Activated T-cell treated with anti-CD3 and anti-CD28 coated beads for 24 hours (primary cell): Measurements from ENCODE around the gene RITA1.
A peak's percentile ranks its signal among the peaks of the same experiment; 100 is the strongest.
"Not testable (repeated sequence)": the region's sequence is repeated elsewhere in the genome, so short reads cannot be mapped to it uniquely, and the experiment has no call there.

Source experiments
- DNase-seq: peaks from one replicate; pipeline ENCODE4 v3.0.0-alpha.2; 2020; ENCODE audit warnings: low read depth

RITA1 gene

DNA sequence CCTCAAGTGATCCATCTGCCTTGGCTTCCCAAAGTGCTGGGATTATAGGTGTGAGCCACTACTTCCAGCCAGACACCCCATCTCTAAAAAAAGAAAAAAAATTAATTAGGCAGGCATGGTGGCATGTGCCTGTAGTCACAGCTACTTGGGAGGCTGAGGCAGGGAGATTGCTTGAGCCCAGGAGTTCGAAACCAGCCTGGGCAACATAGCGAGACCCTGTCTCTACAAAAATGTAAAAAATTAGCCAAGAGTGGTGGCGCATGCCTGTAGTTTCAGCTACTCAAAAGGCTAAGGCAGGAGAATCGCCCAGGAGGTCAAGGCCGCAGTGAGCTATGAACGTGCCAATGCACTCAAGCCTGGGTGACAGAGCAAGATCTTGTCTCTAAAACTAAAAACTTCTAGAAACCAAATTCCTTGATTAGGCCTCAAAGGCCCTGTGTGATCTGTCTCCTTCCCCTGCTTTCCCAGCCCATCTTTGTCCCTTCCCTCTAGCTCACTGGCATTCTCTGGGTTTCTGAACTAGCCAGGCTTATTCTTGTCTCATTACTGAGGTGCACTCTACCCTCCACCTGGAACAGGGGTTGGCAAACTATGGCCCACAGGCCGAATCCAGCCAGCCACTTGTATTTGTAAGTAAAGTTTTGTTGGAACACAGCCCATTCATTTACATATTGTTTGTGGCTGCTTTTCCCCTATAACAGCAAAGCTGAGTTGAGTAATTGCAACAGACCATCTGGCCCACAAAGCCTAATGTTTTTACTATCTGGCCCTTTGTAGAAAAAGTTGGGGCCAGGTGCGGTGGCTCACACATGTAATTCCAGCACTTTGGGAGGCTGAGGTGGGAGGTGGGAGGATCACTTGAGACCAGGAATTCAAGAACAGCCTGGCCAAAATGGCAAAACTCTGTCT is 18.6 kb downstream of the RITA1 start:
- DNase-seq = no peak

GRCh38 chr12:113204804-113205203 is 19.3 kb downstream of the RITA1 start:
- no peak for DNase-seq

GRCh38 chr12:113206802-113207201 is 21.3 kb downstream of the RITA1 start:
- not testable (repeated sequence) for DNase-seq

DNA sequence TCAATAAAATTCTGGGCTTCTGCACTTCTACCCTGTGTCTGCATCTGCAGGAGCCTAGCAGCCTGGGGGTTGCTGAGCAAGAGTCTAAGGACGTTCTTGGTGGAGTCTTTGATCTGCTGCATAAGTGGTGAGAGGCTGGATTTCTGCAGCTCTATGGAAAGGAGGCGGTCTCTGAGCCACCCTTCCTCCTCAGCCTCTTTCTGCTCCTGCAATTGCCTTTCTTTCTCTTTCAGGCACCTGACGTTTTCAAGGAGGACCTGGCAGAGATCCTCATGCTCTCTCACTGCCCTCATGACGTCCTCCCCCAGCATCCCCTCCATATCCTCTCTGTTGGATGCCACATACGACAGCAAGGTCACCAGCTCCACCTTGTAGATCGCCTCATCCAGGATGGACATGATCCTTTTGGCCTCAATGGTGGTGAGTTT is 22.1 kb downstream of the RITA1 start:
- no peak for DNase-seq

- peak; percentile 41 for DNase-seq
Measured at GRCh38 chr12:113208041-113208934, 22.8 kb downstream of the RITA1 start.

DNA sequence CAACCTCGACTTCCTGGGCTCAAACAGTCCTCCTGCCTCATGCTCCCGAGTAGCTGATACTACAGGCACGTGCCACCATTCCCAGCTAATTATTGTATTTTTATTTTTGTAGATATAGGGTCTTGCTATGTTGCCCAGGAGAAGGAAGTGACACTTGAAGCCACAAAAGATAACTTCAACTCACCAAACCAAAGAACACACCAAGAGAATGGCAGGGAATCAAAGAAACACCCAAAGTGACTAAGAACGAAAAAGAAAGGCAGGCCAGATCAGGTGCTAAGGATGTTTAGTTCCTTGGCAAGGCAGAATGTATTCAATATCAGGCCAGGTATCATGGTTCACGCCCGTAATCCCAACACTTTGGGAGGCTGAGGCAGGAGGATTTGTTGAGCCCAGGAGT is 25.6 kb downstream of the RITA1 start:
- no peak for DNase-seq

- no peak for DNase-seq
Measured at GRCh38 chr12:113214895-113215400, 29.4 kb downstream of the RITA1 start.

GRCh38 chr12:113216027-113216426 is 30.5 kb downstream of the RITA1 start:
- no peak for DNase-seq

DNA sequence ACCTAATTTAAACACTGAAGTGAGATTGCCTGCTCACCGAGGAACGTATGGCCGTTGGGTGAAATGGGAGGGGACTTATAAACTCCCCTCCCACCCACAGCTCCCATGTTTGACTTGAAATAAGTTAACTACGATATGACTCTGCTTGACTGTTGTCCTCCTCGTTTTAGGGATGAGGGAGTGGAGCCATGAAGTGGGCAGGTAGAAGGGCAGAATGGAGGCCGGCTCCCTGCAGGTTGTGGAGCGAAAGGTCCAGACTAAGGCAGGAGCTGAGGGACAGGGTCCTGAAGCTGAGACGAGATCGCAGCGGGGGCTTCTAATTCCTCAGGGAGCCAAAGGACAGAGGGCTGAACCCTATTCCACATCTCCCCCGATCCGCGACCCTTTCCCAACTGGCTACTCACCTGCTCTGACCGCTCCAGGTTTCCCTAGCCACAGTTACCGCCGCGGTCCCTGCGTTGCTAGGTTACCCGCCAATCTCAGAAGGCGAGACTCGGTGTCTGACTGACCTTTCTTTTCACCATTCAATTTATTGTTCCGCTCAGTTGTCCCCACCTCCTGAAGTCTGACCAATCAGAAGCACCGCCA is 35.2 kb downstream of the RITA1 start:
- no peak for DNase-seq

DNA sequence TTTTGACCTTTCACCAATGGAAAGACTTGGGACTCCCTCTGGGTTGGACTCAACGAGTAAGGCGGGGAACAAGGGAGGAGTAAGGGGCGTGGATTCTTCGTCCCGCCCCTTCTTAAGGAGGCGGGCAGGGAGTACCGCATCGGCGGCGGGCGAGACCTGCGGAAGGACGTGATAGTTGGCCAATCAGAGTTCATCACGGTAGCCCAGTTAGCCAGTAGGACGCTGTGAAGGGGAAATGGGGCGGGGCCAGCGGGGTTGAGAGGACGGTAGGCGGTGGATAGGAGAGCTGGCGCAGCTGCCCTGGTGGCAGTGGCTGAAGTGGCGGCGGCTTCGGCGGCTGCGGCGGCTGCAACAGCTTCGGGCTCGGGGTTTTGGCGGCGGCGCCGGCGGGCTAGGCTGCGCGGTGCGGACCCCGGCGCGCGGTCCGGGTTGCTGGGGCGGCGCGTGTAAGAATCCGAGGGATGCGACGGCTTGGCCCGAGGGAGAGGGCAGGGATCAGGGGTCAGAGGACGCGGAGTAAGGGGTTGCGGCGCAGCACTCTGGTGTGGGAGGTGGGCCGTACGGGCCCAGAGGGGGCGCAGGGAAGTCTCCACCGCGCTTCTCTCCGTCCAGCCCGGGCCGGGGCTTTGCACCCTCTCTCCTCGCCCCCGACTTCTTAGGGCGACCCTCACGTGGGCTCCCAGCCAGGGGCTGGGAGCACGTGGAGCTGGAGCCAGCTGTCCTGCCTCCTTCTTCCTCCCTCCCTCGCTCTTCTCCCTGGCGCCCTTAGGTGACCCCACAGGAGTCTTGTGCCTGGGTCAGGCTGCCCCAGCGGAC is 35.9 kb downstream of the RITA1 start, which contains the start of gene TPCN1:
Gene TPCN1 (plus strand): TSS at position 284 of the 816 bp plus-strand sequence. CDS start 5,389 bp downstream, outside the sequence.
- DNase-seq = peak; percentile 98

- DNase-seq = peak; percentile 16
Measured at GRCh38 chr12:113221997-113222729, 36.6 kb downstream of the RITA1 start.

DNA sequence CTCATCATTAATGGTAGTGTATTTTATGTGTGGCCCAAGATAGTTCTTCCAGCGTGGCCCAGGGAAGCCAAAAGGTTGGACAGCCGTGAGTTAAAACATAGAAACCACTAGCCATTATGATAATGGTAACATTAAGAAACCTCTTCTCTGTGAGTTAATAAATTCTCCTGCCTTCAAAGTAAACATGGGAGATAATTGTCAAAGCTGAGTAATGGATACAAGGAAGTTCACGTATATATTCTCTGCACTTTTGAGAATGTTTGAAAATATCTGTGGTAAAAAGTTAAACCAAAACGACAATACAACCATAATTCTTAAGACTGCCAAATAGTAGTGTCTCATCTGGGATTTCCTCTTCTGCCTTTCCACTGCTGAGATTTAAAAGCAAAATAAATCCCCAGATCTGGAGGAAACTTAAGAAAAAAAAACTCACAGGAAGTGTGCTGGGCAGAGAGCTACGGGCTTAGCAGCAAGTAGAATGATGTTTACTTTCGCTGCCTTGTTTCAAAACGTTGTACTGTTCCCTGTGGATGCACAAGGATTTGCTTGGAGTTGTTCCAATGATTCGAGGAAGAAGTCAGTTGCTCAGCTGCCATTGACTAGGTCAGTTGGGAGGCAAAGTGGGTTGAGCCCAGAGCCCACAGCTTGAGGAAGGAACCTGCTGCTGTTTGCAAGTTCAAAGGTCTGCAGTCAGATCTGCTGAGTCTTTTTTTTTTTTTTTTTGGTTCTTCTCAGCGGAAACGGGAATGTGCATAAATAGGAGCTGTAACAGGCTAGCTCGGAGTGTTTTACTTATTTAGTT is 37.4 kb downstream of the RITA1 start:
- no peak for DNase-seq

DNA sequence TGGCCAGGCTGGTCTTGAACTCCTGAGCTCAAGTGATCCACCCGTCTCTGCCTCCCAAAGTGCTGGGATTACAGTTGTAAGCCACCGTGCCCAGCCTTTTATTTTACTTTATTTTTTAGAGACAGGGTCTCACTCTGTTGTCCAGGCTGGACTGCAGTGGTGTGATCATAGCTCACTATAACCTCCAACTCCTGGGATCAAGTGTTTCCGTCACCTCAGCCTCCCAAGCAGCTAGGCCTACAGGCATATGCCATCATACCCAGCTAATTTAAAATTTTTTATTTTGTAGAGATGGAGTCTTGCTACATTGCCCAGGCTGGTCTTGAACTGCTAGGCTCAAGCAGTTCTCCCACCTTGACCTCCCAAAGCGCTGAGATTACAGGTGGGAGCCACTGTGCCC is 39.4 kb downstream of the RITA1 start:
- no peak for DNase-seq

- no peak for DNase-seq
Measured at GRCh38 chr12:113226696-113227568, 41.4 kb downstream of the RITA1 start.

- no peak for DNase-seq
Measured at GRCh38 chr12:113227686-113228391, 42.3 kb downstream of the RITA1 start.

- no peak for DNase-seq
Measured at GRCh38 chr12:113228394-113229028, 43.0 kb downstream of the RITA1 start.
